Islet precursor cell (in vitro differentiated cells): Measurements from ENCODE around the gene USP36.
A peak's percentile ranks its signal among the peaks of the same experiment; 100 is the strongest.

ENCODE experiments used
- DNase-seq: peaks from one replicate; pipeline ENCODE4 v3.0.0-alpha.2; 2018

USP36 gene

GRCh38 chr17:78836420-78837021 is 4.1 kb downstream of the USP36 start:
- no peak for DNase-seq

- no peak for DNase-seq
Observed at GRCh38 chr17:78834571-78834970, 6.0 kb downstream of the USP36 start.

GRCh38 chr17:78832541-78832810 is 8.1 kb downstream of the USP36 start:
- no peak for DNase-seq

GRCh38 chr17:78831688-78832540 is 8.7 kb downstream of the USP36 start:
- DNase-seq, result no peak

GRCh38 chr17:78829477-78829876 is 11.1 kb downstream of the USP36 start:
- DNase-seq, result no peak

GRCh38 chr17:78828470-78829185 is 12.0 kb downstream of the USP36 start:
- DNase-seq, result peak; percentile 77

GRCh38 chr17:78826836-78827509 is 13.6 kb downstream of the USP36 start:
- DNase-seq, result no peak

GRCh38 chr17:78826421-78826820 is 14.2 kb downstream of the USP36 start:
- DNase-seq, result no peak

- no peak for DNase-seq
Observed at GRCh38 chr17:78825696-78826095, 14.9 kb downstream of the USP36 start.

- no peak for DNase-seq
Observed at GRCh38 chr17:78824240-78824639, 16.4 kb downstream of the USP36 start.

- no peak for DNase-seq
Observed at GRCh38 chr17:78823282-78824046, 17.1 kb downstream of the USP36 start.

GRCh38 chr17:78822552-78822951 is 18.1 kb downstream of the USP36 start:
- peak; percentile 82 for DNase-seq

- DNase-seq, result no peak
Observed at GRCh38 chr17:78821961-78822360, 18.7 kb downstream of the USP36 start.

GRCh38 chr17:78820841-78821240 is 19.8 kb downstream of the USP36 start:
- DNase-seq, result no peak

- no peak for DNase-seq
Observed at GRCh38 chr17:78819806-78820792, 20.5 kb downstream of the USP36 start.

GRCh38 chr17:78819402-78819801 is 21.2 kb downstream of the USP36 start:
- no peak for DNase-seq

- DNase-seq, result no peak
Observed at GRCh38 chr17:78818932-78819331, 21.7 kb downstream of the USP36 start.

- no peak for DNase-seq
Observed at GRCh38 chr17:78818152-78818846, 22.3 kb downstream of the USP36 start.

GRCh38 chr17:78817123-78817522 is 23.5 kb downstream of the USP36 start:
- DNase-seq, result no peak

GRCh38 chr17:78815696-78816095 is 24.9 kb downstream of the USP36 start:
- no peak for DNase-seq

GRCh38 chr17:78812855-78813254 is 27.8 kb downstream of the USP36 start:
- no peak for DNase-seq
